HTERT RPE-1 (cell line): Measurements from ENCODE around the gene SVIL.
"Not testable (repeated sequence)": the region's sequence is repeated elsewhere in the genome, so short reads cannot be mapped to it uniquely, and the experiment has no call there.

Source experiments
- in situ Hi-C: fragments of 300-500 bp; cut with MboI; formaldehyde crosslinking; loops from 4 replicates; pipeline ENCODE4 v1.14.3; 2020; ENCODE audit warnings: low sequenced_read_pairs

The SVIL gene

GRCh38 chr10:29492774-29493173 lies 142.0 kb downstream of the SVIL start:
- in situ Hi-C loops = no loop called here

GRCh38 chr10:29491918-29492317 lies 142.9 kb downstream of the SVIL start:
- in situ Hi-C loops = no loop called here

GRCh38 chr10:29490781-29491280 lies 143.9 kb downstream of the SVIL start:
- in situ Hi-C loops = not testable (repeated sequence)

GRCh38 chr10:29488471-29488870 lies 146.3 kb downstream of the SVIL start:
- in situ Hi-C loops = not testable (repeated sequence)

- in situ Hi-C loops = not testable (repeated sequence)
These were observed 146.9 kb downstream of the SVIL start for GRCh38 chr10:29487884-29488266.

GRCh38 chr10:29487032-29487883 lies 147.5 kb downstream of the SVIL start:
- in situ Hi-C loops = not testable (repeated sequence)

- in situ Hi-C loops = no loop called here
These were observed 148.3 kb downstream of the SVIL start for GRCh38 chr10:29486433-29486832.

- in situ Hi-C loops = not testable (repeated sequence)
These were observed 150.1 kb downstream of the SVIL start for GRCh38 chr10:29484677-29485076.

- in situ Hi-C loops = no loop called here
These were observed 152.0 kb downstream of the SVIL start for GRCh38 chr10:29482591-29483431.

GRCh38 chr10:29481906-29482440 lies 152.8 kb downstream of the SVIL start:
- in situ Hi-C loops = no loop called here

GRCh38 chr10:29479981-29480954 lies 154.5 kb downstream of the SVIL start:
- in situ Hi-C loops = no loop called here

GRCh38 chr10:29479081-29479925 lies 155.5 kb downstream of the SVIL start:
- in situ Hi-C loops = no loop called here

- in situ Hi-C loops = no loop called here
These were observed 161.2 kb downstream of the SVIL start for GRCh38 chr10:29473406-29474100.

- in situ Hi-C loops = no loop called here
These were observed 161.7 kb downstream of the SVIL start for GRCh38 chr10:29473087-29473356.

- in situ Hi-C loops = no loop called here
These were observed 162.3 kb downstream of the SVIL start for GRCh38 chr10:29472301-29473086.

- in situ Hi-C loops = no loop called here
These were observed 163.3 kb downstream of the SVIL start for GRCh38 chr10:29471544-29471859.

- in situ Hi-C loops = no loop called here
These were observed 163.8 kb downstream of the SVIL start for GRCh38 chr10:29470843-29471543.

GRCh38 chr10:29470355-29470705 lies 164.4 kb downstream of the SVIL start:
- in situ Hi-C loops = no loop called here
